GM20431 (cell line): ENCODE results near the gene ASXL1.
"Not testable (repeated sequence)": the region's sequence is repeated elsewhere in the genome, so short reads cannot be mapped to it uniquely, and the experiment has no call there.

Source experiments
- in situ Hi-C: fragments of 300-500 bp; cut with MseI, MboI; formaldehyde crosslinking; loops from one replicate; pipeline ENCODE4 v1.15.0; 2020; ENCODE audit warnings: low sequenced_read_pairs; ENCODE audit not compliant: unreplicated experiment

Gene ASXL1

DNA sequence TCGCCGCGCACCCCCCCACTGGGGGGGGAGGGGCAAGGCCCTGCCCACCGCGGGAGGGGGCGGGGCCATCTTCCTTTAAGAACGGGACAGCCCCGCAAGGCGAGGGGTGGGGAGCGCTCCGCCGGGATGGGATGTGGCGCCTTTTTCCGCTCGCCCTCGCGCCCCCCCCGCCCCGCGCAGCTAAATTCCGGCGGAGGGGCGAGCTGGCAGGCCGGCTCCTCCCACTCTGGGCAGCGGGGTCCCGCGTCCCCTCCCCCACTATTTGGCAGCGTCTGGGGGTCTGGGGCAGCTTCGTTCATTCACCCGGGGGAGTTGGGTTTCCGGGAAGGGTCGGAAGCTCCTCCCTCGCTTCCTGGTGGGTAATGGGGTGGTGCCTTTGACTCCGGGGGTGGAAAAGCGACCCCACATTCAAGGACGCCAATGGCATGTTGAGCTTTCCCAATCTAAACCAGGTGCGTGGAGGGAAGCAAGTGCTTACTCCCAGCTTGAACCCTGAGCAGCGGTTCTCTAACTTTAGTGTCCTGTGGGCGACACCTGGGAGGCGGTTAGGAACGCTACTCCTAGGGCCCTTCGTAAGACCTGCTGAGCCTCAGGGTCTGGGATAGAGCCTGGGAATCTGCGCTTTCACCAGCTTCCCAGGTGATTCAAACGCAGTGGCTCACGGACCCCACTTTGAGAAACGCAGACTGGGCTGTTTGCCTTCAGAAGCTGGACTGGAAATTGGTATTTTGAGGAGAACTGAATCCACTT lies 927 bp downstream of the ASXL1 start:
- in situ Hi-C loops: no loop called here

- in situ Hi-C loops: no loop called here
Observed at GRCh38 chr20:32359633-32360332, 1.7 kb downstream of the ASXL1 start.

GRCh38 chr20:32360333-32360634 lies 2.2 kb downstream of the ASXL1 start:
- in situ Hi-C loops: no loop called here

DNA sequence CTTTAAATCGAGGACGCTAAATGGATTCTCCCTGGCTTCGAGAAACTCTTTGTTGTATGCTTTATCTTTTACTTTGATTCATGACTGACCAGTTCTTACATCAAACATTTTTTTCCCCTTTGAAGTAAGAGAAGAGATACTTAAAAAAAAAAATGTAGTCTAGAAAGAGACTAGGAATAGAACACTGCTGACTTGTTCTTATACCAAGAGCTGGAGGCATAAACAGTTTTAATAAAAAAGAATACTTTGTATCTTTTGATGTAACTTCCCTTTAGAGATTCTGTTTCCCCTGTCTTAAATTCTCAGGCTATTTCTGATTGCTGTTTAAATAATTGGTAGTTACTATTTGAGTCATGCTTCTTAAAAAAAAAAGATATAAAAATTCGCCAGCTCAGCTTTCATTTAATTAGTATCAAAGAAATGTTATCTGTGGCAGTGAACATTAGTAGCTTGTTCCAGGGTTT lies 4.8 kb downstream of the ASXL1 start:
- in situ Hi-C loops: no loop called here

DNA sequence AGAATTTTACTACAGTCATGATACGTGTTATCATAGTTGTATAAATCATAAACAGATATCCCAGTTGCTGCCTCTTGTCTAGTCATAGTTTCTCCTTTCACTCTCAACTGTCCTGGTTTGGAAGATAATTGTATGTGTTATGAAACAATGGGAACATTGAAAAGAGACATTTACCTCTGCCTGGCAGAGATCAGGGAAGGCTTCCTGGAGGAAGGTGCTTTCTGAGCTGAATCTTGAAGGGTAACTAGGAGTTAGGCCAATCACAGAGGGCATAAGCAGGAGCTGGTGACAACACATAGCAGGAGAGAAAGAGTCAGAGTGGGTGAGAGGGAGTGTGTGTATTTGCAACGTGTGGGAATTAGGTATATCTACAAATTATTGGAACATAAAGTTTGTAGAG lies 5.4 kb downstream of the ASXL1 start:
- in situ Hi-C loops: no loop called here

- in situ Hi-C loops: no loop called here
Observed at GRCh38 chr20:32364554-32365208, 6.5 kb downstream of the ASXL1 start.

DNA sequence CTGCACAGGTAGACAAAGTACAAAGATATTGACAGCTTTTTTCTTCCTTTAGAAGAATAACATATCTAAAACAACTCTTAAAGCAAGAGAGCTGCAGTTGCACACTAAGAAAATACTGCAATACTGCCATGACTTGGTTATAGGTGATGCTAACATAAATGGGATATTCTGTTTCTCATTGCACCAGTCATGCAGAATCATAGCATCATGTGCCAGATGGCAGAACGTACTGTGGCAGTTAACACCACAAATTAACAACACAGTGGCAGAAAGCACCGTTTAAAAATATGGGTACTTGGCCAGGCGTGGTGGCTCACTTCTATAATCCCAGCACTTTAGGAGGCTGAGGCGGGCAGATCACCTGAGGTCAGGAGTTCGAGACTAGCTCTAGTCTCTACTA lies 7.4 kb downstream of the ASXL1 start:
- in situ Hi-C loops: no loop called here

DNA sequence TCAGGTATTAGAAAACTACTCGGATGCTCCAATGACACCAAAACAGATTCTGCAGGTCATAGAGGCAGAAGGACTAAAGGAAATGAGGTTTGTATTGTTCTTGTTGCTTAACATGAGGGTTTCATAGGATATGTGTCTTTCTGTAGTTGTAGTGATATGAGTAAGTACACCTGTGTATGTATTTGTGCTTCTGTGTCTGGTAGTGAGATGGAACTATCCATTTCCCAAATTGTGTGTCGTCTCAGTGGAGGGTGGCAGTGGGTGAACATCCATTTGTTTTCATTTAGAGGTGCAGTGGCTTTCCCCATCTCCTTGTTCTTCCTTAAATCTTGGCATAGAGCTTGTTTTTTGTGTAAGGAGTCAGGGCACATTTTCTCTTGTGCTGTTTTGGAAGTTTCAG lies 8.2 kb downstream of the ASXL1 start:
- in situ Hi-C loops: no loop called here

DNA sequence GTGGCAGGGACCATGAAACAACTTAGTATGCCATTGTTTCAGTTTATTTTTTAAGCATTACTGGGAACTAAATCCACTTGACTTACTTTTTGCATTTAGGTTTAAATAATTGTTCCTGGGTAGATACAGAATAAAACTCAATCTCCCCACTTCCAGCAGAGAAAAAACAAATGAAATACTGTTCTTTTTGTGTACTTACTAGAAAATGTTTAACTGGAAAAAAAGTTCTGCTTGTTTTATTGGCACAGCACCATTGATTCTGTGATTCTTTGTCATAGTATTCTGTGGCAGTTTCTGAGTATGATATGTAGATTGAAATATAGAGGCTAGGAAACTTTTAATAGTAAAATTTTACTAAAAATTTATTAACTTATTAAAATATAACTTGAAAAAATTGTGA lies 10.2 kb downstream of the ASXL1 start:
- in situ Hi-C loops: no loop called here

DNA sequence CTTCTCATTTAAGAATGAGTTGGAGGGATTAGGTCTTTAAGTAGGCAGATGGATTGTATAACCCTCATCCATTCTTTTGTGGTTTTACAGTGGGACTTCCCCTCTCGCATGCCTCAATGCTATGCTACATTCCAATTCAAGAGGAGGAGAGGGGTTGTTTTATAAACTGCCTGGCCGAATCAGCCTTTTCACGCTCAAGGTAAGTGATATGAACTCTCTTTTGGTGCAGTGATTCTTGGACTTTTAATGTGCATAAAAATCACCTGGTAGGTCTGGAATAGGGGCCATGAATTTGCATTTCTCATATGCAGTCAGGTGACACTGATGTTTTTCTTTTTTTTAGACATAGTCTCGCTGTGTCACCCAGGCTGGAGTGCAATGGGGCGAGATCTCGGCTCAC lies 10.8 kb downstream of the ASXL1 start:
- in situ Hi-C loops: no loop called here

GRCh38 chr20:32370897-32371296 lies 12.8 kb downstream of the ASXL1 start:
- in situ Hi-C loops: no loop called here

GRCh38 chr20:32378461-32378860 lies 20.3 kb downstream of the ASXL1 start:
- in situ Hi-C loops: no loop called here

DNA sequence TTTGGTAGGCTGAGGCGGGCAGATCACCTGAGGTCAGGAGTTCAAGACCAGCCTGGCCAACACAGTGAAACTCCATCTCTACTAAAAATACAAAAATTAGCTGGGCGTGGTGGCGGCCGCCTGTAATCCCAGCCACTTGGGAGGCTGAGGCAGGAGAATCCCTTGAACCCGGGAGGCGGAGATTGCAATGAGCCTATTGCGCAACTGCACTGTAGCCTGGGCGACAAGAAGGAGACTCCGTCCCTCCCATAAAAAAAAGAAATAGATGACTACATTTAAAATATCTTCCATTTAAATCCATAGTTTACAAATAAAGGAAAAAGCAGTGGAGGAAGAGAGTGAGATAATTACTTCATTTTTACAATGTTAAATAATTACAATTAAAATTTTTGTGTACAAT lies 21.9 kb downstream of the ASXL1 start:
- in situ Hi-C loops: not testable (repeated sequence)

DNA sequence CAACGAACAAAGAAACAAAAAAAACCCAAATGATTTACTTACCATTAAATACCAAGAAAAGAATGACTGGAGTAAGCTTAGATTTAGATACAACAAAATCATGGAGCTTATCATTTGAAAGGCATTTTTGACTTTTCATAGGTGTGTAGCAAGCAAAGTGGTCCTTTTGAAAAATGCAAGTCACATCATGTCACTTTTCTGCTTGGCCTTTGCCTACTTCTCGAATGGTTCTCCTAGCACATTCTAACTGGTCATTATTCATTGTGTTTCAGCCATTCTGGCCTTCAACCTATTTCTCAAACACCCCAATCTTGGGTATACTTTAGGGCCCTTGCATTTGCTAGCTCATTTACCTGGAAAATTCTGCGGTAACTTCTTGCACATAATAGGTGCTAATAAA lies 22.6 kb downstream of the ASXL1 start:
- in situ Hi-C loops: no loop called here

- in situ Hi-C loops: no loop called here
Observed at GRCh38 chr20:32382102-32382950, 24.2 kb downstream of the ASXL1 start.

DNA sequence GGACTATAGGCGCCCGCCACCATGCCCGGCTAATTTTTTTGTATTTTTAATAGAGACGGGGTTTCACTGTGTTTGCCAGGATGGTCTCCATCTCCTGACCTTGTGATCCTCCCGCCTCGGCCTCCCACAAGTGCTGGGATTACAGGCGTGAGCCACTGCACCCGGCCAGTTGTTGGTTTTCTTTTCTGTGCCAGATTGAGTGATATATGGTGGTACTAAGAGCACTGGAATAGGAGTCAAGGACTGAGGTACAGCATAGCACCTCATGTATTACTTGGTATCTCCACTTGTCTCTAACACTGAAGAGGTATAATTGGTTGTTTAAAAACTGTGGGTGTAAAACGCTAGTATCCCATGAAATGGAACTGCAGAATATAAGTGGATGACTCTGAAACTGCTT lies 25.3 kb downstream of the ASXL1 start:
- in situ Hi-C loops: not testable (repeated sequence)

DNA sequence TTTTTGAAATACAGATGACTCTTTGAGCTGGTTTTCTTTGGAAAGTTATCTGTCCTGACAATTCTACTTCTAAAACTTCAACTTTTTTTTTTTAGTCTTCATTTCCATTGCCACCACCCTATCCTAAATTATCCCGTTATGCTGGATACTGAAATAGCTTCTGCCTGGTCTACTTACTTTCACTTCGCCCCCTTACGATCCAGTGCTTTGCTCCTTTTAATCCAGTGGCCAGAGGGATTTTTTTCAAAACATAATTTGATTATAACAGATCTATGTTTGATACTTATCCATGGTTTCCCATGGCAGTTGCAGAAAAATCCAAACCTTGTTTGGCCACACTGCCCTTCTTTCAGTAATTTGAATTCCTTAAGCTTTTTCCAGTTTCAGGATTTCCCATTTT lies 27.4 kb downstream of the ASXL1 start:
- in situ Hi-C loops: no loop called here

GRCh38 chr20:32386091-32386490 lies 28.0 kb downstream of the ASXL1 start:
- in situ Hi-C loops: no loop called here

DNA sequence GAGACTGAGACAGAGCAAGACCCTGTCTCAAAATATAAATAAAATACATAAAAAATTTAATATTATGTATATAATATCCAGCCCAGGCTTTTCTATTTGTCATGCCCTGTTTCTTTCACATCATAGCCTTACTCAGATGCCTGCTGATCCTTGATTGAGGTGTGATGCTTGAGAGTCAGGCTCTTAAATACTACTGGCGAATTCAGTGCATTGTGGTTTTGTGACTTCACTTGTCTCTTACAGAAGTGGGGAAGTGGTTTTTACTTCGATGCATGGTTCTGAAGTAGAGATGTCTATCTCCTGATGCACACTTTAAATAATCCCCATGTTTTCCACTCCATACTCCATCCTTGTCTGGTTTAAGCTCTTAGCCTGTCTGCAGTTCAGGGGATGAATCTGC lies 29.1 kb downstream of the ASXL1 start:
- in situ Hi-C loops: no loop called here

GRCh38 chr20:32391003-32391402 lies 32.9 kb downstream of the ASXL1 start:
- in situ Hi-C loops: no loop called here

GRCh38 chr20:32395066-32395465 lies 36.9 kb downstream of the ASXL1 start:
- in situ Hi-C loops: no loop called here
